B cell (primary cell): ENCODE results near the gene RAPGEF6. TPM values are rescaled to one million over a fixed set of nuclear protein-coding genes. Genes with fewer than 3 reads are reported as not detected.
A peak's percentile ranks its signal among the peaks of the same experiment; 100 is the strongest.

Experiments
- ATAC-seq: fragments of 200-7000 bp; cut with Tn5 transposase; one replicate; pipeline ENCODE4 v1.10.0; 2021; ENCODE audit warnings: low read depth, mild to moderate bottlenecking, moderate number of reproducible peaks, moderate library complexity
- CTCF ChIA-PET: fragments of 350-600 bp; sonication (Branson Sonifier 250); formaldehyde crosslinking; loops from one replicate; lab custom pipeline; 2021; ENCODE audit warnings: antibody characterized with exemption, inconsistent platforms; lab: Charles Lee
- POLR2A ChIA-PET: fragments of 350-600 bp; sonication (Branson Sonifier 250); formaldehyde crosslinking; loops from one replicate; lab custom pipeline; 2021; ENCODE audit warnings: antibody characterized with exemption; lab: Charles Lee
- DNase-seq: peaks from one replicate; pipeline ENCODE4 v3.0.0; 2013
- H2AFZ ChIP-seq: 2 replicates; pipeline ENCODE4 v1.6.1; 2012; ENCODE audit warnings: mild to moderate bottlenecking, low read depth, low read length; ENCODE audit not compliant: insufficient read depth, poor library complexity, severe bottlenecking
- H3K27ac ChIP-seq, 2 donors: 1 replicate in 1 of 2; 2 replicates in 1 of 2; pipeline ENCODE4 v1.5.1; 2012 to 2013; ENCODE audit warnings: low read length in 2 of 2, mild to moderate bottlenecking in 2 of 2, moderate library complexity in 1 of 2
- H3K27me3 ChIP-seq, 4 experiments: fragments of 200-600 bp in 1 of 4; sonication (generic) in 1 of 4; replicated peaks in 1 of 4; 1 replicate in 2 of 4; 2 replicates in 2 of 4; pipeline versions ENCODE4 v1.6.1 to v1.7.0; 2013 to 2016; ENCODE audit warnings: low read length in 3 of 4, mild to moderate bottlenecking in 2 of 4, mixed read lengths in 1 of 4, moderate library complexity in 1 of 4; ENCODE audit not compliant: insufficient read depth in 4 of 4, control insufficient read depth in 3 of 4; ENCODE audit errors: control extremely low read depth in 1 of 4
- H3K36me3 ChIP-seq, 2 experiments: replicated peaks in 1 of 2; 1 replicate in 1 of 2; 2 replicates in 1 of 2; pipeline versions ENCODE4 v1.6.1 to v1.7.1; 2013; ENCODE audit warnings: low read length in 1 of 2; ENCODE audit not compliant: insufficient read depth in 2 of 2, control insufficient read depth in 1 of 2; ENCODE audit errors: control extremely low read depth in 1 of 2, extremely low read depth in 1 of 2
- H3K4me1 ChIP-seq, 2 donors: fragments of 200-600 bp in 1 of 2; sonication (generic) in 1 of 2; 1 replicate in 1 of 2; 2 replicates in 1 of 2; pipeline versions ENCODE4 v1.5.1 to v1.6.1; 2013 to 2017; ENCODE audit warnings: low read length in 2 of 2; ENCODE audit not compliant: control insufficient read depth in 2 of 2, insufficient read depth in 2 of 2
- H3K4me2 ChIP-seq: replicated peaks from 2 replicates; pipeline ENCODE3; 2012; ENCODE audit warnings: mild to moderate bottlenecking, low read depth, low read length; ENCODE audit not compliant: poor library complexity, severe bottlenecking
- H3K4me3 ChIP-seq, 5 experiments: fragments of 200-600 bp in 1 of 5; sonication (generic) in 1 of 5; 1 replicate in 3 of 5; 2 replicates in 2 of 5; pipeline versions ENCODE4 v1.5.1 to v1.7.0; 2011 to 2016; ENCODE audit warnings: low read length in 4 of 5, mild to moderate bottlenecking in 4 of 5, low read depth in 2 of 5, control low read depth in 1 of 5, moderate library complexity in 1 of 5; ENCODE audit not compliant: insufficient read depth in 1 of 5; ENCODE audit errors: control extremely low read depth in 1 of 5, extremely low read depth in 1 of 5
- H3K79me2 ChIP-seq: fragments of 200-600 bp; sonication (generic); one replicate; pipeline ENCODE4 v1.6.0; 2016; ENCODE audit warnings: low read length; ENCODE audit not compliant: control insufficient read depth, insufficient read depth
- H3K9ac ChIP-seq: fragments of 200-600 bp; sonication (generic); 2 replicates; pipeline ENCODE4 v1.6.1; 2017; ENCODE audit warnings: mild to moderate bottlenecking, low read length, moderate library complexity
- H3K9me3 ChIP-seq, 3 donors: one replicate each; pipeline versions ENCODE4 v1.6.1 to v1.7.1; 2013; ENCODE audit warnings: low read length in 2 of 3; ENCODE audit not compliant: control insufficient read depth in 2 of 3, insufficient read depth in 1 of 3; ENCODE audit errors: control extremely low read depth in 1 of 3
- H4K20me1 ChIP-seq: 2 replicates; pipeline ENCODE4 v1.6.0; 2012; ENCODE audit warnings: mild to moderate bottlenecking, low read length; ENCODE audit not compliant: insufficient read depth, control insufficient read depth, poor library complexity, severe bottlenecking
- H3K27ac Mint-ChIP-seq: one replicate; pipeline ENCODE4 v1.8.0; 2021; ENCODE audit warnings: mixed read lengths
- H3K27me3 Mint-ChIP-seq: one replicate; pipeline ENCODE4 v1.8.0; 2021; ENCODE audit warnings: mixed read lengths
- H3K4me1 Mint-ChIP-seq: one replicate; pipeline ENCODE4 v1.8.0; 2021; ENCODE audit warnings: mixed read lengths
- H3K4me3 Mint-ChIP-seq: one replicate; pipeline ENCODE4 v1.8.0; 2021; ENCODE audit warnings: mixed read lengths
- H3K9me3 Mint-ChIP-seq: one replicate; pipeline ENCODE4 v1.8.0; 2022; ENCODE audit warnings: mixed read lengths; ENCODE audit not compliant: insufficient read depth
- CTCF ChIP-seq: fragments of 200-600 bp; IDR thresholded peaks from one replicate; pipeline ENCODE4 v1.8.0; 2022; ENCODE audit warnings: antibody characterized with exemption, mild to moderate bottlenecking
- EZH2 ChIP-seq: IDR thresholded peaks from 2 replicates; pipeline ENCODE4 v1.6.1; 2012; ENCODE audit warnings: borderline replicate concordance, low read depth, mild to moderate bottlenecking, moderate library complexity, low read length; ENCODE audit not compliant: insufficient read depth, poor library complexity, severe bottlenecking
- intact Hi-C: fragments of 100-400 bp; cut with micrococcal nuclease; formaldehyde crosslinking; loops from one replicate; pipeline ENCODE4 v1.10.0; 2022
- polyA plus RNA-seq: library from polyadenylated mRNA; depleted of rRNA; stranded (reverse); fragments of >200 nt; gene quantifications from 2 replicates; pipeline ENCODE4 v1.2.3, GENCODE V29; 2012
- total RNA-seq, 2 donors: library from RNA; stranded (reverse); fragments of 120-200 nt in 1 of 2; gene quantifications; 1 replicate in 1 of 2; 2 replicates in 1 of 2; pipeline versions ENCODE4 v1.2.3 to v1.2.4, GENCODE V29; 2013 to 2022

Gene RAPGEF6
- total and polyA plus RNA-seq, 2 donors (not counting 1 experiment from before 2014, with no cell fraction given) = 9.8 to 56.2 TPM

DNA sequence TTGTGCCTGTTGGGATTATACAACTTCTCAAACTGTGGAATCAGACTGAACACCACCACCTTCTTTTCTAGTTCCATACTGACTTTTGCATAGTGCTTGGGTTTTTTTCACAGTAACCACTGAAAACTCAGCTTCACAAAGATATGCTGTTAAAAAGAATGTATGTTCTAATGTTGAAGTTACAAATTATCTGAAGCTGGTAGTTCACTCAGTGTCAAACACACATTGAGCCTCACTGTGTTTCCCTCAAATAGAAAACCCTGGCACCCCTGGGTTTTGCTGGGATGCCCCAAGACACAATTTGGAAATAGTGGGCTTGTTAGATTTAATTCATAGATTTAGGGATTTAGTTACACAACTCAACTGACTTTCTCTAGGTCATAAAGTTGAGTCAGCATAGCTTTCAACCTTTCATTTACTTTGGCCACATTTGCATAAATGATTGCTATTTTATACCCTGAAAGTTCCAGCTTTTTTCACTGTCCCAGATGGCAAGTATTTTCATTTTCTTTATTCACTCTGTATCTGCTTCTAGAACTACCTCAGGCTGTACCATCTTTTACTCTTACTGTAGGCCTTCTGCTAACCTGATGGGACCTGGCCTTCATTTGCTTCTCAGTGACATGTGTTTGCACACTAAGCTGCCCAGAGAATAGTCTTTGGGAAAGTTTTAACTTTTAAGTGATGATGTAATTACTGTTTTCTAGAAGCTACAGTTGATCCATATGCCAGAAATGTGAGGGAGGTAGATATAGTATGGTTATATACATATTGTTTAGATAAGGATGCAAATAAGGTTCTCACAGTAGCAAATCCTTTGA lies 256.1 kb downstream of the RAPGEF6 start:
- peaks cover 80% of the 10 kb centered on the region for H3K4me1 Mint-ChIP-seq
- peak overlapping the region; percentile 73 for H3K4me3 Mint-ChIP-seq
- Histone ChIP-seq H3K79me2 (peaks cover 94% of the 10 kb centered on the region), H3K27ac (peak overlapping the region; percentile 99), H3K27me3 (no peaks in the 10 kb centered on the region), H3K36me3 (no peaks in the 10 kb centered on the region), H3K9me3 (peaks cover 0 to 6% (median 0%) of the 10 kb centered on the region in 3 donors), H2AFZ (peak overlapping the region; percentile 11), H3K4me3 (peak overlapping the region in 1 of 5 experiments; percentile 27), H3K4me1 (peaks cover 88 to 90% of the 10 kb centered on the region in 2 donors), H4K20me1 (no peaks in the 10 kb centered on the region), H3K9ac (peak overlapping the region; percentile 54), H3K4me2 (peak overlapping the region; percentile 71)
- DNase-seq = peak; percentile 72
- TF ChIP-seq CTCF (no peak), EZH2 (no peak)
- ATAC-seq = peak; percentile 13
- POLR2A ChIA-PET = interaction anchor here (0.6 to 1.3 kb wide), 3 partner anchors 121 to 221 kb away, joined by 3 to 4 read pairs (median 3); no protein-coding TSS in a partner anchor
- intact Hi-C loops = loop anchor here (1.0 to 10.0 kb wide), 3 partner anchors 42 to 416 kb away; partner anchors contain the start of gene FNIP1
- H3K27ac Mint-ChIP-seq = peak overlapping the region; percentile 95
- no peaks in the 10 kb centered on the region for H3K27me3 Mint-ChIP-seq
- CTCF ChIA-PET = interaction anchor here (1.1 to 4.3 kb wide), 8 partner anchors 23 to 216 kb away, joined by 3 to 34 read pairs (median 5); partner anchors contain the start of gene CDC42SE2
- no peaks in the 10 kb centered on the region for H3K9me3 Mint-ChIP-seq
